Choroid plexus epithelial cell (primary cell): ENCODE measurements around the gene CCNT1.

Experiments used
- DNase-seq: peaks from one replicate; pipeline ENCODE4 v3.0.0-alpha.2; 2010; ENCODE audit warnings: low read depth
- H3K4me3 ChIP-seq: 2 replicates; pipeline ENCODE4 v1.5.1; 2011; ENCODE audit warnings: low read depth, mild to moderate bottlenecking, control low read depth, low read length, moderate library complexity
- TF ChIP-seq, protein P1 (sequence below): conservative IDR thresholded peaks from 2 replicates; pipeline ENCODE4 v1.5.1; 2011; ENCODE audit warnings: low read depth, mild to moderate bottlenecking, control low read depth, inconsistent platforms, low read length, moderate library complexity

Gene CCNT1

DNA sequence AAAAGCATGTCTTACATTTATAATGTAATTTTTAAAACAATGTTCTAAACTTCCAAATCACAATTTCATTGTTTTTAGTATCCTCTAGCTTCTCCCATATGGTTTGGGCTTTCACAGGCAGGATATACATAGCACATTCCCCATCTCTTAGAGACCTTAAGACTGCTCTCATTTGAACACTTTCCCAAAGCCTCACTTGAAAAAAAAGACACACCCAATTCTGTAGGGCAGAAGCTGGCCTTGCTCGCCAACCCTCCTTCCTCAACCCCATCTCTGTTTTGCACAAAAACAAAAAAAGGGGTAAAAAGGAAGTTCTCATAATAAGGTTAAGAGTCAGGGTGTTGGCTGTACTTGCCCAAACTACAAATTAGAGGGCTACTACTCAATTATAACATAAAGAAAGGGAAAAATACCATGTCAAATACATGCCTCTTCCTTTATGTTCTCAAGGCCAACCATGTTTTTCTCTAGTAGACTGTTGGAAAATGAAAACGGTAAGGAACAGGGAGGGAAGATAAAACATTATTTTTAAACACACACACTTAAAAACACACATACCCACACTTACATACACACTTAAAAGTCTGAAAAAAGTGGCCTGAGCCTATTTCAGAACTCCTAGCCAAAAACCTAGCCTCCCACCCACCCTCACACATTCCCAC lies 24.6 kb downstream of the CCNT1 start:
- no peak overlapping the region for H3K4me3 ChIP-seq
- no peak for DNase-seq
- TF ChIP-seq, protein P1, sequence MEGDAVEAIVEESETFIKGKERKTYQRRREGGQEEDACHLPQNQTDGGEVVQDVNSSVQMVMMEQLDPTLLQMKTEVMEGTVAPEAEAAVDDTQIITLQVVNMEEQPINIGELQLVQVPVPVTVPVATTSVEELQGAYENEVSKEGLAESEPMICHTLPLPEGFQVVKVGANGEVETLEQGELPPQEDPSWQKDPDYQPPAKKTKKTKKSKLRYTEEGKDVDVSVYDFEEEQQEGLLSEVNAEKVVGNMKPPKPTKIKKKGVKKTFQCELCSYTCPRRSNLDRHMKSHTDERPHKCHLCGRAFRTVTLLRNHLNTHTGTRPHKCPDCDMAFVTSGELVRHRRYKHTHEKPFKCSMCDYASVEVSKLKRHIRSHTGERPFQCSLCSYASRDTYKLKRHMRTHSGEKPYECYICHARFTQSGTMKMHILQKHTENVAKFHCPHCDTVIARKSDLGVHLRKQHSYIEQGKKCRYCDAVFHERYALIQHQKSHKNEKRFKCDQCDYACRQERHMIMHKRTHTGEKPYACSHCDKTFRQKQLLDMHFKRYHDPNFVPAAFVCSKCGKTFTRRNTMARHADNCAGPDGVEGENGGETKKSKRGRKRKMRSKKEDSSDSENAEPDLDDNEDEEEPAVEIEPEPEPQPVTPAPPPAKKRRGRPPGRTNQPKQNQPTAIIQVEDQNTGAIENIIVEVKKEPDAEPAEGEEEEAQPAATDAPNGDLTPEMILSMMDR = no peak

DNA sequence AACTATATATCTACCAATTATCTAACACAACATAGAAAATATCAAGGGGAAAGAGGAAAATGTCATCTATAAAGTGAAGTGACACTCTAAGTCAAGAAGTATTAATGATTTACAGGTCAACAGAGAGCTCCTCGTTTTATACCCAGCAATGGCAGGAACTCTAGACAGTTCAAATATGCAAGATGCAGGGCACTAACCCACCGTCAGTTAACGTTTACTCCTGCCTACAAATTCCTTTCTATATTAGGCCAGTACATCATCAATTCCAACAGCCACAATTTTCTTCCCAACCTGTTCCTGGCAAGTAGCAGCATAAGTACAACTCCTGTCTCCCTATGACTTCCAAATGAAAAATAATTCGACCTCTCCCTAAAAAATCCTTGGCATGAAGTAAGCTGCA lies 25.5 kb downstream of the CCNT1 start:
- no peak overlapping the region for H3K4me3 ChIP-seq
- no peak for DNase-seq
- TF ChIP-seq, protein P1 = no peak

GRCh38 chr12:48690436-48690835 lies 26.1 kb downstream of the CCNT1 start:
- H3K4me3 ChIP-seq = no peak overlapping the region
- TF ChIP-seq, protein P1 = no peak
- no peak for DNase-seq

DNA sequence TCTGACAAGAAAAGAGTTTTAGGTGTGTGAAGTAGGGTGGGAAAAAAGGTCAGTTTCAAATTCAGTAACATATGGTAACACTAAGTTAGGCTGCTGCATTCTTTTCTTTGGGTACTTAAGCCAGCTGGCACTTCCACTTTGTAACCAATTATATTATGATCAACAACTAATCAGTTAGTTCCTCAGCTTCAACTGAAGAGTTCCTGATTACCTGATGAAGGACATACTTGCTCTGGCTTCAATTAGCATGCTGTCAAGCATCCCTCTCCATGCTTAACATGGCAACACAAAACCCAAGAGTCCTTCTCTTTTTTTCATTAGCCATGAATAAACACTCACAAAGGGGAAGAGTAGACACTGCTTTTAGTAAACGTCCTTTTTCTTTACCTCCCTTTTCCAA lies 27.7 kb downstream of the CCNT1 start:
- H3K4me3 ChIP-seq = no peak overlapping the region
- TF ChIP-seq, protein P1 = no peak

GRCh38 chr12:48687592-48687991 lies 28.9 kb downstream of the CCNT1 start:
- no peak for DNase-seq

More for the DNA sequence above, 27.7 kb downstream of the CCNT1 start:
- no peak for DNase-seq

GRCh38 chr12:48686615-48687334 lies 29.7 kb downstream of the CCNT1 start:
- no peak for DNase-seq
- TF ChIP-seq, protein P1 = no peak
- no peak overlapping the region for H3K4me3 ChIP-seq

More at GRCh38 chr12:48687592-48687991, 28.9 kb downstream of the CCNT1 start:
- TF ChIP-seq, protein P1 = no peak
- no peak overlapping the region for H3K4me3 ChIP-seq

- DNase-seq = no peak
- TF ChIP-seq, protein P1 = no peak
- H3K4me3 ChIP-seq = no peak overlapping the region
Observed at GRCh38 chr12:48686037-48686595, 30.4 kb downstream of the CCNT1 start.
